Measurements from ENCODE around the gene SKAP1. TPM values are rescaled to one million over a fixed set of nuclear protein-coding genes. Genes with fewer than 3 reads are reported as not detected.

SKAP1 gene
- total and polyA plus RNA-seq, 2 experiments from 2014 or later, result 0.27 TPM; not detected in 1

- Mint-ChIP-seq H3K9me3 (no peaks in the 10 kb centered on the region), H3K27me3 (ENCODE audit: insufficient read depth, low read depth, poor library complexity) (no peaks in the 10 kb centered on the region), H3K4me1 (no peaks in the 10 kb centered on the region), H3K4me3 (no peak overlapping the region), H3K27ac (no peak overlapping the region), H3K36me3 (ENCODE audit: low read depth) (no peaks in the 10 kb centered on the region)
- ATAC-seq (no peak), DNase-seq (ENCODE audit: low spot score) (no peak)
- TF ChIP-seq CREB1 (CRISPR knock-in tag; IDR thresholded peaks at IDR 0.05; ENCODE audit: low read depth) (no peak), ZNF462 (CRISPR knock-in tag; IDR thresholded peaks at IDR 0.05) (no peak), POLR2AphosphoS5 (IDR thresholded peaks at IDR 0.05; ENCODE audit: low read depth) (no peak), JUNB (IDR thresholded peaks at IDR 0.05; ENCODE audit: unreplicated experiment) (no peak), EZH2 (IDR thresholded peaks at IDR 0.05; ENCODE audit: low read depth, unreplicated experiment) (no peak), STAT1 (IDR thresholded peaks at IDR 0.05; ENCODE audit: unreplicated experiment) (no peak), ETS1 (IDR thresholded peaks at IDR 0.05) (no peak), NANOG (IDR thresholded peaks at IDR 0.05; ENCODE audit: borderline replicate concordance) (no peak), REST (IDR thresholded peaks at IDR 0.05; ENCODE audit: unreplicated experiment) (no peak)
- no peaks in the 10 kb centered on the region for H3K4me1 ChIP-seq (ENCODE audit: insufficient read depth)
- H3K27me3 ChIP-seq (ENCODE audit: insufficient read depth), result no peaks in the 10 kb centered on the region
- H3K4me3 ChIP-seq, result no peak overlapping the region
- no peak overlapping the region for H2AFZ ChIP-seq
- no peaks in the 10 kb centered on the region for H3F3A ChIP-seq (replicated peaks; ENCODE audit: low read depth)
- no peaks in the 10 kb centered on the region for H4K20me1 ChIP-seq (replicated peaks; ENCODE audit: insufficient read depth)
- H3K36me3 ChIP-seq (ENCODE audit: insufficient read depth), result no peaks in the 10 kb centered on the region
- H3K9me2 ChIP-seq (ENCODE audit: insufficient read depth), result no peaks in the 10 kb centered on the region
- no peak overlapping the region for H3K4me2 ChIP-seq
- H3K79me2 ChIP-seq (replicated peaks; ENCODE audit: insufficient read depth), result no peaks in the 10 kb centered on the region
- H3K27ac ChIP-seq (ENCODE audit: low read depth), result no peak overlapping the region
These were observed 108.0 kb downstream of the SKAP1 start for GRCh38 chr17:48322060-48322459.

Data from GM23338 (cell line).